Endodermal cell (in vitro differentiated cells): ENCODE data around the gene NADSYN1. TPM values are rescaled to one million over a fixed set of nuclear protein-coding genes. Genes with fewer than 3 reads are reported as not detected.

ENCODE experiments used
- DNase-seq: peaks from one replicate; pipeline ENCODE4 v3.0.0-alpha.2; 2017
- H3K27ac ChIP-seq: 2 replicates; pipeline ENCODE4 v1.5.1; 2013; ENCODE audit warnings: mild to moderate bottlenecking, low read depth, low read length, moderate library complexity
- H3K27me3 ChIP-seq: 2 replicates; pipeline ENCODE4 v1.6.1; 2013; ENCODE audit warnings: mild to moderate bottlenecking, low read length, moderate library complexity; ENCODE audit not compliant: insufficient read depth, control insufficient read depth, poor library complexity, severe bottlenecking
- H3K36me3 ChIP-seq: 2 replicates; pipeline ENCODE4 v1.7.0; 2013; ENCODE audit warnings: mild to moderate bottlenecking, low read length, moderate library complexity; ENCODE audit not compliant: control insufficient read depth, insufficient read depth
- H3K4me1 ChIP-seq: one replicate; pipeline ENCODE4 v1.7.0; 2013; ENCODE audit warnings: low read length; ENCODE audit not compliant: control insufficient read depth, insufficient read depth
- H3K4me3 ChIP-seq: 2 replicates; pipeline ENCODE4 v1.5.1; 2013; ENCODE audit warnings: mild to moderate bottlenecking, low read length, moderate library complexity
- H3K9ac ChIP-seq: 2 replicates; pipeline ENCODE4 v1.6.1; 2013; ENCODE audit warnings: mild to moderate bottlenecking, low read length, moderate library complexity; ENCODE audit not compliant: poor library complexity, severe bottlenecking; ENCODE audit errors: extremely low read depth
- H3K9me3 ChIP-seq: 2 replicates; pipeline ENCODE4 v1.6.1; 2013; ENCODE audit warnings: mild to moderate bottlenecking, low read length, moderate library complexity; ENCODE audit not compliant: control insufficient read depth
- H3K27ac Mint-ChIP-seq: 2 replicates; pipeline ENCODE4 v1.8.0; 2020; ENCODE audit warnings: mixed read lengths
- H3K27me3 Mint-ChIP-seq: 2 replicates; pipeline ENCODE4 v1.8.0; 2021; ENCODE audit warnings: mild to moderate bottlenecking, mixed read lengths; ENCODE audit not compliant: insufficient read depth
- H3K36me3 Mint-ChIP-seq: 2 replicates; pipeline ENCODE4 v1.8.0; 2020; ENCODE audit warnings: low read depth, mixed read lengths
- H3K4me1 Mint-ChIP-seq: 2 replicates; pipeline ENCODE4 v1.8.0; 2020; ENCODE audit warnings: mixed read lengths
- H3K4me3 Mint-ChIP-seq: 2 replicates; pipeline ENCODE4 v1.8.0; 2020; ENCODE audit warnings: mild to moderate bottlenecking, moderate library complexity, mixed read lengths
- H3K9me3 Mint-ChIP-seq: 2 replicates; pipeline ENCODE4 v1.8.0; 2020; ENCODE audit warnings: mild to moderate bottlenecking, mixed read lengths
- WGBS, 2 experiments: methylation state at CpG; one replicate each; pipeline versions ENCODE4 v1.1.5 to v1.1.7; 2013; ENCODE audit warnings: missing lambda C conversion rate in 2 of 2, mixed read lengths in 1 of 2; ENCODE audit not compliant: insufficient coverage in 1 of 2, insufficient read length in 1 of 2; 5-methylcytosine and 5-hydroxymethylcytosine counted together
- total RNA-seq, 2 donors: library from RNA; stranded (reverse); fragmentation: NEBNext Ultra II Directional in 1 of 2; extraction: Animal tissue kit (Norgen Biotek cat#: 25700) in 1 of 2; gene quantifications; 2 replicates in 1 of 2; 3 replicates in 1 of 2; pipeline ENCODE4 v1.2.1, GENCODE V29; 2021
- TF ChIP-seq, protein P1 (sequence below): fragments of 200-600 bp; sonication (generic); conservative IDR thresholded peaks from 2 replicates; pipeline ENCODE4 v1.5.0; 2021; ENCODE audit warnings: antibody characterized with exemption, mild to moderate bottlenecking

Gene NADSYN1
- total RNA-seq, 2 donors from 2014 or later: 51.9 to 61.6 TPM

DNA sequence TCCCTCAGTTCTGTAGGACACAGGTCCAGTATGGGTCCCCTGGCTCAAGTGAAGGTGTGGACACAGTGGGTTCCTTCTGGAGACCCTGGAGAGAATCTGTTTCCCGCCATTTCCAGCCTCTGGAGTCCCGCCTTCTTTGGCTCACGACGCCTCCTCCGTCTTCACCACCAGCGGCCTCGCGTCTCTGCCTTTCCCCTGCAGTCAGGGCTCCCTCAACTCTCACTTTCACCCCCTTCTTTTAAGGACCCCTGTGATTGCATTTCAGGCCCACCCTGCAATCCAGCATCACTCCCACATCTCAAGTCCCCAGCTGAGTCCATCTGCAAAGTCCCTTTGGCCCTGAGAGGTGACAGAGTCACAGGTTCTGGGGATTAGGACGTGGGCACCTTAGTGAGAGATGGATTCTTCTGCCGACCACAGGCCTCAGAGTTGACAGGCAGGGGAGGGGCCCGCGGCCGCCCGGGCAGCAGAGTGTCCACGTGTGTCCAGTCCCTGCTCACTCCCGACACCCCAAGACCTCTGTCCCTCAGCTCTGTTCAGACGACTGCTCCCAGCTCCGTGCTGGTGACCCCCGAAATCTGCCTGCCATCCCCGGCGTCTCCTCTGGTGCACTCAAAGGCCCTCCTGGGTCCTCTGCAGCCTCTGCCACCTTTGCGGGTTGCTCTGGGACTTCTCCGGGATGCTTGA, 37.2 kb downstream of the NADSYN1 start:
- no peak overlapping the region for H3K4me3 ChIP-seq
- Mint-ChIP-seq H3K4me1 (peaks cover 15% of the 10 kb centered on the region), H3K36me3 (peaks cover 79% of the 10 kb centered on the region), H3K4me3 (no peak overlapping the region), H3K9me3 (no peaks in the 10 kb centered on the region), H3K27me3 (no peaks in the 10 kb centered on the region), H3K27ac (no peak overlapping the region)
- no peaks in the 10 kb centered on the region for H3K27me3 ChIP-seq
- 94 to 95% methylated on average over 13 to 23 of the region's 23 CpGs for WGBS, 2 experiments
- no peak for DNase-seq
- TF ChIP-seq, protein P1, sequence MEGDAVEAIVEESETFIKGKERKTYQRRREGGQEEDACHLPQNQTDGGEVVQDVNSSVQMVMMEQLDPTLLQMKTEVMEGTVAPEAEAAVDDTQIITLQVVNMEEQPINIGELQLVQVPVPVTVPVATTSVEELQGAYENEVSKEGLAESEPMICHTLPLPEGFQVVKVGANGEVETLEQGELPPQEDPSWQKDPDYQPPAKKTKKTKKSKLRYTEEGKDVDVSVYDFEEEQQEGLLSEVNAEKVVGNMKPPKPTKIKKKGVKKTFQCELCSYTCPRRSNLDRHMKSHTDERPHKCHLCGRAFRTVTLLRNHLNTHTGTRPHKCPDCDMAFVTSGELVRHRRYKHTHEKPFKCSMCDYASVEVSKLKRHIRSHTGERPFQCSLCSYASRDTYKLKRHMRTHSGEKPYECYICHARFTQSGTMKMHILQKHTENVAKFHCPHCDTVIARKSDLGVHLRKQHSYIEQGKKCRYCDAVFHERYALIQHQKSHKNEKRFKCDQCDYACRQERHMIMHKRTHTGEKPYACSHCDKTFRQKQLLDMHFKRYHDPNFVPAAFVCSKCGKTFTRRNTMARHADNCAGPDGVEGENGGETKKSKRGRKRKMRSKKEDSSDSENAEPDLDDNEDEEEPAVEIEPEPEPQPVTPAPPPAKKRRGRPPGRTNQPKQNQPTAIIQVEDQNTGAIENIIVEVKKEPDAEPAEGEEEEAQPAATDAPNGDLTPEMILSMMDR: no peak
- H3K27ac ChIP-seq: no peak overlapping the region
- peaks cover 2% of the 10 kb centered on the region for H3K4me1 ChIP-seq
- H3K9me3 ChIP-seq: peaks cover 8% of the 10 kb centered on the region
- H3K9ac ChIP-seq: no peak overlapping the region
- H3K36me3 ChIP-seq: peaks cover 45% of the 10 kb centered on the region

DNA sequence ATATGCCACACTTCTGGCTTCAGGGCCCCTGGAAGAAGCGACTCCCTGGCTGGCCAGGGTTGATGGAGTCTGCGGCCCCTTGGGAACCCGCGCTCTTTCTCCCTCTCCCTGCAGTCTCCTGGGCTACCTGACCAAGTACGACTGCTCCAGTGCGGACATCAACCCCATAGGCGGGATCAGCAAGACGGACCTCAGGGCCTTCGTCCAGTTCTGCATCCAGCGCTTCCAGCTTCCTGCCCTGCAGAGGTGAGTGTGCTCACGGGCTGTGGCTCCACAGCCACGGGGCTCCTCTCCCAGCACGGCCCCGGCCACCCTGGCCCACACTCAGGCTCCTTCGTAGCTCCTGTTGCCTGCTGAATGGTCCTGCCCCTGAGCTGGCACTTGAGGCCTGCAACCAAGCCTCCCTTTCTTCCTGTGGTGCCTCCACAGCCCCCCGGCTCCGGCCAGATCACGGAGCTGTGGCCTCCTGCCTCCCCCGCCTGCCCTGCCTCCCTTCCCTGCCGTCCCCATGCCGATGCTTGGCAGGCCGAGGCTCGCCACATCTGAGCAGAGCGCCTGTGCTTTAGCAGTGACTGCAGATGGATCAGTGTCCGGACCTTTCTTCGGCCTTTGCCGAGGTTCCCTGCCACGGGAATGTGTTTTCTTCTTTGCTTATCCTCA, 37.9 kb downstream of the NADSYN1 start:
- Histone ChIP-seq H3K36me3 (peaks cover 45% of the 10 kb centered on the region), H3K4me1 (peaks cover 2% of the 10 kb centered on the region), H3K27me3 (no peaks in the 10 kb centered on the region), H3K9ac (no peak overlapping the region), H3K4me3 (no peak overlapping the region), H3K9me3 (peaks cover 6% of the 10 kb centered on the region), H3K27ac (no peak overlapping the region)
- no peak overlapping the region for H3K27ac Mint-ChIP-seq
- TF ChIP-seq, protein P1: no peak
- DNase-seq: no peak
- H3K27me3 Mint-ChIP-seq: no peaks in the 10 kb centered on the region
- no peaks in the 10 kb centered on the region for H3K9me3 Mint-ChIP-seq
- 96 to 98% methylated on average over 17 to 28 of the region's 28 CpGs for WGBS, 2 experiments
- H3K4me3 Mint-ChIP-seq: no peak overlapping the region
- peaks cover 79% of the 10 kb centered on the region for H3K36me3 Mint-ChIP-seq
- peaks cover 15% of the 10 kb centered on the region for H3K4me1 Mint-ChIP-seq

DNA sequence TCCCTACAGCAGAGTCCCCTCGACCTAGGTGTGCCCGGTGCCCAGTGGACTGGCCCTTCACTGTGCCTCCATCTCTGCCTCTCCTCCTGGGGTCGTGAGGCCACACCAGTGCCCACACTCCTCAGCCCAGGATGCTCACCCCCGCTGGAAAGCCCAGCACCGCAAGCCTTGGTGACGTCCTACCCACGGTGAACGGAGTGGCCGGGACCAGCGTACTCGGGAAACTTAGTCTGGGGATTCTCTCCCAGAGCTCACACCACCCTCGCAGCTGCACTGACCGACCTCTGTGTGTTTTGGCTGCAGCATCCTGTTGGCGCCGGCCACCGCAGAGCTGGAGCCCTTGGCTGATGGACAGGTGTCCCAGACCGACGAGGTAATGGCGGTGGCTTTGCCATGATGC, 38.5 kb downstream of the NADSYN1 start:
- peak overlapping the region; percentile 4 for H3K27ac Mint-ChIP-seq
- WGBS, 2 experiments: 93 to 95% methylated on average over 11 to 19 of the region's 19 CpGs
- no peak overlapping the region for H3K4me3 ChIP-seq
- TF ChIP-seq, protein P1: no peak
- no peaks in the 10 kb centered on the region for H3K27me3 Mint-ChIP-seq
- no peaks in the 10 kb centered on the region for H3K27me3 ChIP-seq
- no peaks in the 10 kb centered on the region for H3K9me3 ChIP-seq
- H3K9ac ChIP-seq: no peak overlapping the region
- peaks cover 45% of the 10 kb centered on the region for H3K36me3 ChIP-seq
- DNase-seq: no peak
- H3K4me1 Mint-ChIP-seq: peaks cover 15% of the 10 kb centered on the region
- peaks cover 2% of the 10 kb centered on the region for H3K4me1 ChIP-seq
- H3K4me3 Mint-ChIP-seq: no peak overlapping the region
- no peaks in the 10 kb centered on the region for H3K9me3 Mint-ChIP-seq
- peaks cover 79% of the 10 kb centered on the region for H3K36me3 Mint-ChIP-seq
- no peak overlapping the region for H3K27ac ChIP-seq
